Raji (cell line): Measurements from ENCODE around the gene ATP10D.

Experiments
- POLR2A ChIP-seq: IDR thresholded peaks from 2 replicates; pipeline ENCODE4 v1.6.1; 2011; ENCODE audit warnings: low read depth, low read length, control low read depth; ENCODE audit not compliant: insufficient read depth

The ATP10D gene

DNA sequence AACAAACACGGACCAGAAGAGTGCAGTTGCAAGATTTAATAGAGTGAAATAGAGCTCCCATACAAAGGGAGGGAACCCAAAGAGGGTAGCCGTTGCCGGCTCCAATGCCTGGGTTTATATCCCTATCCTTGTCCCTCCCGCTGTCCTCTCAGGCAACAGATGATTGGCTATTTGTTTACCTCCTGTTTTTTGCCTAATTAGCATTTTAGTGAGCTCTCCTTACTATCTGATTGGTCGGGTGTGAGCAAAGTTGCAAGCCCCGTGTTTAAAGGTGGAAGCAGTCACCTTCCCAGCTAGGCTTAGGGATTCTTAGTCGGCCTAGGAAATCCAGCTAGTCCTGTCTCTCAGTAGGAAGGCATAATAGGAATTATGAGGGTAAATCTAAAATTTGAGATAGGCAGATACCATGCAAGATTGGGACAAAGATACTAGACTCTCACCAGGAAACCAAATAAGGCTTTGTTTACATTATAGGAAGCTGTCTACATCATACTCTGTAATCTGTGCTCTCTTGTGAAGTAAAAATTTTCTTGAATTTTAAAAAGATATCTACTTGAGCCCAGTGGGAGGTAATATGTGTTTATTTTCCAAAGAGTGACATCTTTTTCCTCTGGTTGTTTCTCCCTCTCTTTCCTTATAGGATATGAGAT is 65.9 kb downstream of the ATP10D start:
- no peak for TF ChIP-seq POLR2A

DNA sequence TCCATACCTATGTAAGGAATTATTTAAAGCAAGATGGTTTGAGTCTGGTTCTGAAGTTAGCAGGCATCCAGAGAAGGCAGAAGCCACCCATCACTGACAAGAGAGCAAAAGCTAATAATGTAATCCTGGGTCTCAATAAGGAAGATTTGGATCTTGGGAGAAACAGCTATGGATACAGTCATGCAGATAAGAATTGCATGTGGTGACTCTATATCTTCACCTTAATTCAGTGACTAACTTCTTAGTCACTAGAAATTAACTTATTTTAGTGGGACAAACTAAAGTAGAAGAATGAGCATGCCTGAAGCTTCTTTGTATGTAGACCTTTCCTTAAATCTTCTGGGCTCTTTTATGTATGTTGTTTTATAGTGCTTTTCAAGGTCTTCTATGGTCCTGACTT is 66.6 kb downstream of the ATP10D start:
- no peak for TF ChIP-seq POLR2A

DNA sequence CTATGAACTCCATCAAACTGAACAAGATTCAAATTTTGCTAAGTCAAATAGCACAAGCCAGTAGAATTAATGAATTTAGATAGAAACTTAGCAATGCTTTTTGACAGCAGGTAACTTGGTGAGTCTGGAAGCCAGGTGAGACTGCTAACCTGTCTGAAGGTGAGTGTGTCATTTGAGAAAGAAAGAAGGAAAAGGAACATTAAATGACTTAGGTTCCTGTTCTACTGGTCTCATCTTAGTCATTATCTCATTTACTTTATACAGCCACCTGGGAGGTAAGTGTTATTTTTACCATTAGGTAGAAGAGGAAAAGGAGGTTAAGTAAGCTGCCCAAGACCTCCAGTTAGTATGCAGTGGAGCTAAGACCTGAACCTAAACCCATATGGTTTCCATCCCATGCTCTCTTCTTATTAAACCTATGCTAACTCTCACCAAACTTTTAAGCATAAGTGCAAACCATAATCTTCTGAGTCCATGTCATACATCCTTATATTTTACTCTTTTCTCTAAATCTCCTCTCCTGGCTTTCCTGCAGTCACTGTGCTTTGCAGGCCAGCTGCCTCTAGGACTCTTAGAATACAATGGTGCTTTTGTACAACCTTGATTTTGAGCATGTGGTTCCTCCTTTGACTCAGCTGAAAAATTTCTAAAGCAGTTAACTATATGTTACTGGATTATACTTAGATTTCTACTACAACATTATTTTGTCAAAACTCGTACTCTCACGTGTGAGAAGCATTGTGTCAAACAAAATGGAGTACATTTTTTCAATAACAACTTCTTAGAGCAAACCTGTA is 68.5 kb downstream of the ATP10D start:
- no peak for TF ChIP-seq POLR2A

DNA sequence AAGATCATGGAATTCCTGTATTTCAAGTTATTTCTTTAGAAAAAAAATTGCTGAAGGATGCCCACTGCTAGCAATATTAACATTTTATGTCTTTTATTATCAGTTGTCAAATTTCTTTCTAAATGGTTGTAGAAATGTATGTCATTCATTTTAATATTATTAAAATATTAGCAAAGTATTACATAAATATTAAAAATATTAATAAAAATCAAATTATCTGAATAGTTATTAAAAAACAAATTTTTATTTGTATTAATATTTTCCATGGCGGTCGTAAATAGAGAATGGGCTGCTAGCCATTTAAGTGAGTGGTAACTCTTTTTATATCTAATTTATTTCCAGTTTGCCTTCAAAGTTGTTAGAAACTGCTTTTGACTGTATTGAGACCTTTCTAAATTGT is 72.2 kb downstream of the ATP10D start:
- TF ChIP-seq POLR2A = no peak

DNA sequence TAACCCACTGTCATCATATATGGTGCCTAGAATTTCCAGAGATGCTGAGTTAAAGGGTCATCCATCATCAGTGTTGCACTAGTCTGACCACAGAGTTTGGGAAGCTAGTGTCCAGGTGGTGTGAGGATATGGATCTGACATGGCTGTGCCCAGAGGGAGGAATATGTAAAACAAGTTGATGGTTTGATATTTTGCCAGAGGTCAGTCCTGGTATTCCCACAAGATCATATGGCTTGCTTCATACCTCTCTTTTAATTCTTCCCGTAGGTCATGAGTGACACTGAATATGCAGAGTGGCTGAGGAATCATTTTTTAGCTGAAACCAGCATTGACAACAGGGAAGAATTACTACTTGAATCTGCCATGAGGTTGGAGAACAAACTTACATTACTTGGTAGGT is 75.6 kb downstream of the ATP10D start:
- TF ChIP-seq POLR2A = no peak

DNA sequence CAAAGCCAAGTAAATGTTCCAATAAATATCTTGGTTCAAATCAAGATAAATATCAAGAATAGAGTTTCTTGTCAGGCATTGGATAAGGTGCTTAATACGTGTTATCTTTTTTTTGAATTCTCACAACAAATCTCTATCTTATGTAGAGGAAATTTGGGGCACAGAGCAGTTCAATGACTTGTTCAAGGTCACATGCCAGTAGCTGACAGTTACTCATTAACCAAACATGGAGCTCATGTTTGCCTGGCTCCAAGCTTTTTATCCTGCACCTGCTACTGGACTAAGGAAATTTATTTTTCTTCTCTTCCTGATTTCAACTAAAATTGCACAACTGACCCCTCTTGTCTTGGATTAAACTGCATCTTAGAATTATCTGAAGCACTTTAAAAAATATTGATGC is 76.3 kb downstream of the ATP10D start:
- TF ChIP-seq POLR2A = no peak

DNA sequence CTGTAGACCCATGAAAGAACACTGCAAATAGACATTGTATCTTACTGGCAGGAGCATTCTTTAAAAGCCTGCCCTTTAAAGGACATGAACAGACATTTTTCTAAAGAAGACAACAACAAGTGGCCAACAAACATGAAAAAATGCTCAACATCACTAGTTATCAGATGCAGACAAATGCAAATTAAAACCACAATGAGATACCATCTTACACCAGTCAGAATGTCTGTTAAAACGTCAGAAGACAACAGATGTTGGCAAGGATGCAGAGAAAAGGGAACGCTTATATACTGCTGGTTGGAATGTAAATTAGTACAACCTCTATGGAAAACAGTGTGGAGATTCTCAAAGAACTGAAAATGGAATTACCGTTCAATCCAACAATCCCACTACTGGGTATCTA is 77.2 kb downstream of the ATP10D start:
- TF ChIP-seq POLR2A = no peak

DNA sequence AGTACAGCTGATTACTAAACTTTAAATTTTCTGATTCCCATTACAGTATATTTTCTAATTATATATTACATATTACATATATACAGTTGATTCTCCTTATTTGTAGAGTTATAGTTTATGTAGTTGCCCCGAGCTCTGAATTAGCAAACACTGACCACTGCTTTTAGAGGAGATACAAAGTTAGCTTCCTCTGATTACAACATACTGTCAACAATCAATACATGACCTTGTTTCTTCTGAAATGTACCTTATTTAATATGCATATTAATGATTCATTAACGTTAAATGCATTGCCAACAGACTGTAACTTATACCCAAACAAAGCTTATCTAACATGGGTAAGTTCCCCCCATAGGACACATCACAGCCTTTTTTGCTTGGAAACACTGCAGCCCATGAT is 81.5 kb downstream of the ATP10D start:
- no peak for TF ChIP-seq POLR2A

DNA sequence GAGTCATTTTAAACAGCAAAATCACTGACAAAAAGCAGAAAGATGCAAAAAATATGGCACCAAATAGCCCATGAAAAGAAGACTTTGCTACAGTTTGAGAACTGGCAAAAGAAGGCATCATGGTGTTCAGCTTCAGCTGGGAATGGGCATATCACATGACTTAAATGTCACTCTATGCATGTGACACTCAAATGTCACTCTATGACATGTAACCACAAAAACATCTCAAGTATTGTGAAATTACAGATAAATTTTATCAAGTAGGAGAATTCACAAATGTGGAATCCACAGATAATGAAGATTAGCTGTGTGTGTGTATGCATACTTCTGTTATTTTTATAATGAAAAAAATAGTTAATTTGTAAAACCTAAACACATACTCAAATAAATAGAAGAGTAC is 81.9 kb downstream of the ATP10D start:
- TF ChIP-seq POLR2A = no peak

DNA sequence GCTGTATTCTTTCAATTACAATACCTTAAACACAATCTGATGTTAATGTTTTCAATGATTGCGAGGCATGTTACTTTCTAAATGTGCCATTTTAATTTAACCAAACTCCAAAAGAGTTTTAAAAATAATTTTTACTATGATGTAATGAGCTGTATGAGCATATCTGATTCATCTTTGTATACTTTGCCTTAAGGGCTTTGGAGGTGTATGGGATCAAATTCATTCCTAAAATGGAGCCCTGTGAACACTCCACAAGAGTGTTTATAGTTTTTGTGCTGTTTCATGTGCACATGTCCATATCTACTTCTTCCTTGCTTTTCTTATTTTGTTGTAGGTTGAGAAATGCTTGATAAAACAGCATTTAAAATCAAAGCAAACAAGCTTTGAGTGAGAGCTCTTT is 82.4 kb downstream of the ATP10D start:
- TF ChIP-seq POLR2A = no peak

DNA sequence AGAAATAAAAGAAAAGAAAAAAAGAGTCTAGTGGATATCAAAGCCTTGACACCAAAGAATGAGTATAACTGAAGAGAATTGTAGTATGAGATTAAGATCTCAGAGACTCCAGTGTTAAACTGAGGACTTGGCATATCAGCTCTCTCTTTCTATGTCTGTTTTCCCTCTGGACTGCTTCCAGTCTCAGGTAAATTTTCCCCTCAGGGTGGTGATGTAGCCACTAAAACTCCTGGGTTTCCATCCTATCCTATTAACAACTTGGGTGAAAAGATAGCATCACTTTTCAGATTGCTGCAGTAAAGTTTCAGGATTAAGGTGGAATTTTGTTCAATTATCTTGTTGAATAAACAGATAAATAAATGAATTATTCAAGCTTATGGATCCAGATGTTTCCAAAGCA is 85.7 kb downstream of the ATP10D start:
- no peak for TF ChIP-seq POLR2A

DNA sequence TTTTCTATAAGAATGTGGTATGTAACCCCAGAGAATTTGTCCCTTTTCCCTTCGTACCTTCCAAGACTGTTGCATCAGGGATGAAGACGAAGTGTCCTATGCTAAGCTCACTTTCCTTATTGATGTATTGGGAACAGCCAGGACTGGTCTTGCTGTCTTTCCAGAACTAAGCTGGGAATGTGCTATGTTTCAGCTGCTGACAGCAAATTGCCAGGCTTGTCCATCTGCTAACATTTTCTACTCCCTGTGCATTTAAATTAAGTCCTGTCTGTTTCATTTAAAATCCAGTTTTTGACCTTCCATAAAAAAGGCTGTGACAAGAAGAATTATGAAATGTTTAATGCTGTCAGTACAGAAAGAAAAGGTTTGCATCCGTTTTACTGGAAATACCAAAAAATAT is 87.9 kb downstream of the ATP10D start:
- no peak for TF ChIP-seq POLR2A

DNA sequence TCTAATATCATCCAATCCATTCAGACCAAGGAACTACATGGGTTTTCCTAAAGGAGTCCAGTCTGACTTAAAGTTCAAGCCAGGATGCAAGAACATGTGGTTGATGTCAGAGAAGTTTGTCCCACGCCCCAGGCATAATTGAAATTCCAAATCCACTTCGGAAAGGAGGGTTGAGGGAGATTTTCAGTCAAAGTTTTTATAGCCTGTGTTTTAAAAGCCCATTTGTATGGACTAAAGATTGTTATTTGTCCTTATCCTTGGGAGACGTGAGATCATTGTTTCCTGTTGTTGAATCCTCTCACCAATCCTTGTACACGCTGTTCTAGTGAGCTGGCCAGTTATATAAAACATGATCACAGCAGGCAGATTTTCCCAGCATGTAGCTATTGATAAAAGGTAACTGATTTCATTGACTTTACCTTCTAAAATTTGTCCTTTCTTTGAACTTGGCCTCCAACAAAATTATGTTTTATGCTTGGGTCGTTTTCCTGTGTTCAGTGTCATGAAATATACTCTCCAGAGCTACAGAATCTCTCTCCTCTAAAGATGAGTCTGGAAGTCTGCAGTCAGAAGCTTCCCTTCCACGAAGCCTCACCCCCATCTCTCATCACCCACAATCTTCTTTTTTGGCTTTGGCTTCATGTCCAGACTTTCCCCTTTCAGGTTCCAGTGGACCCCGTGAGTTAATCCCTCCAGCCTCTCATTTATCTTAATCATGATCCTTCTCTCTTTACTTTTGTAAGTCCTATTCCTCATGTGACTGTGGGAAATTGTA is 92.9 kb downstream of the ATP10D start:
- no peak for TF ChIP-seq POLR2A

DNA sequence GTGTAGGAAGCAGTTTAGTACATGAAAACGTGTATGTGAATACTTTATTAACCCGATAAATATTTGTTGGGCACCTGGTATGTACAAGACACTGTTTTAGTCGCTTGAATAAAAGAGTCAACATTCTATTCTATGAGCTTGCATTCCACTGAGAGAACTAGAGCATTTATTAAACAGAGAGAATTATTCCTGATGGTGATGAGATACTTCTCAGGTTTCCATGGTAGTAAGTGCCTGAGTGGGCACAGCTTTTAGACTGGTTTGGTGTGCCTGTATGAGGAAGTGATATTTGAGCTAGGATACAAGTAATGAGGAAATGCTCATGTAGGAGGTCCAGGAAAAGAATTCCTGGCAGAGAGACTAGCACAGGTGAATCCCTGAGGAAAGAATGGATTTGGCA is 94.2 kb downstream of the ATP10D start:
- TF ChIP-seq POLR2A = no peak

DNA sequence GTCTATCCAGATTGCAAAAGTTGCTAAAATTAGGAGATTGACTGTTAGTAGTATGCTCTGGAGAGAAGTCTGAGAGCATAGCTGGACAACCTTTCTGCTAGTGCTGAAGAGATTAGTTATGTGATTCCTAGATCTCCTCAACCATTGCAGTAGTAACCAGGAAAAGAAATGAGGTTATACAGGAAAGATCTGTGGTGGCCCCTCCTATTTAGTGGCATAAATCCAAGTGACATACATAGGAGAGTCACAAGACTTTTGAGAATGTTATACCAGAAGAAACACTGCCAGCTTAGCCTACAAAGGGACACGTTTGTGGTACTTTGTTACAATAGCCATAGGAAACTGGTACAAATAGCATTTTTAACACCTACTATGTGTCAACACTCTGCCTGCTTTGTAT is 105.2 kb downstream of the ATP10D start:
- TF ChIP-seq POLR2A = no peak

DNA sequence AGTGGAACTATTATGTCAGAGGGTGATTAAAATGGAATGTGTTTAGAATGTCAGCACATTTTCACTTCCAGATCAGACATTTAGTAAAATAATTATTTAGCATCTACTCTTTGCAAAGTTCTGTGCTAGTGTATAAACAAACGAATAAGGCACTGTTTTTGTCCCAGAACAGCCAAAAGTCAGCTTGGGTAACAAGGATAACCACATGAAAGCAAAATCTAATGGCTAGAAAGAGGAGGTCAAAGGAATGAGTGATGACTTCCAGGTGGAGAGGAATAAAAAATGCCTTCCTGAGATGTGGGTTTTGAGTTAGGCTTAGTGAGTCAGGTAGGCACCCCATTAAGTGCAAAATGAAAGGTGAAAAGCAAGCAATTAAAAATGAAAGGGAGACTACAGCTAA is 112.6 kb downstream of the ATP10D start:
- no peak for TF ChIP-seq POLR2A
